ENCODE results near the gene PRSS57.
A peak's percentile ranks its signal among the peaks of the same experiment; 100 is the strongest.

PRSS57 gene

GRCh38 chr19:645912-646778, 49.1 kb downstream of the PRSS57 start:
- Mint-ChIP-seq H3K4me1 (peaks cover 29% of the 10 kb centered on the region), H3K36me3 (peaks cover 26% of the 10 kb centered on the region), H3K9me3 (no peaks in the 10 kb centered on the region), H3K4me3 (no peak overlapping the region), H3K27me3 (no peaks in the 10 kb centered on the region), H3K27ac (no peak overlapping the region)
- ATAC-seq = peak; percentile 3

DNA sequence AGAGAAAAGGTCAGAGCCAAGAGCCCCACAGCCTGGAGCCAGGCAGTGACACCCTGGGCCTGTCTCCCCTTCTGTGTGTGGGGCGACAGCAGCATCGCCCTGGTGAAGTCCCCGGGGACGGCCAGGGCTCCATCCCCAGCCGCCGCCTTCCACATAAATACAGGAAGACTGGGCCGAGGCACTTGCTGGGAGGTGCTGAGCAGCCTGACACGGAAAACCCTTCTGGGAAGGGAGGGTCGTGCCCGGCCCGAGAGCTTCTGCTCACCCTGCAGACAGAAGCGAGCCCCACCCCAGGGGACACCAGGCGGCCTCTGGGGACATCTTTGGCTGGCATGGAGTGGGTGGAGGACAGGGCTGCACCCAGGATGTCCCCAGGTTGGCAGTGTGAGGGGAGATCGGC, 50.5 kb downstream of the PRSS57 start:
- H3K4me1 Mint-ChIP-seq = peaks cover 38% of the 10 kb centered on the region
- no peaks in the 10 kb centered on the region for H3K27me3 Mint-ChIP-seq
- peaks cover 26% of the 10 kb centered on the region for H3K36me3 Mint-ChIP-seq
- H3K9me3 Mint-ChIP-seq = no peaks in the 10 kb centered on the region
- peak overlapping the region; percentile 79 for H3K27ac Mint-ChIP-seq
- no peak overlapping the region for H3K4me3 Mint-ChIP-seq
- ATAC-seq = no peak

- no peak for ATAC-seq
- no peaks in the 10 kb centered on the region for H3K27me3 Mint-ChIP-seq
- H3K9me3 Mint-ChIP-seq = no peaks in the 10 kb centered on the region
- H3K4me3 Mint-ChIP-seq = no peak overlapping the region
- peaks cover 26% of the 10 kb centered on the region for H3K36me3 Mint-ChIP-seq
- peak overlapping the region; percentile 79 for H3K27ac Mint-ChIP-seq
- H3K4me1 Mint-ChIP-seq = peaks cover 41% of the 10 kb centered on the region
These were observed 50.9 kb downstream of the PRSS57 start for GRCh38 chr19:644363-644762.

GRCh38 chr19:643736-644135, 51.5 kb downstream of the PRSS57 start:
- ATAC-seq = no peak
- Mint-ChIP-seq H3K4me3 (no peak overlapping the region), H3K36me3 (peaks cover 24% of the 10 kb centered on the region), H3K27me3 (no peaks in the 10 kb centered on the region), H3K4me1 (peaks cover 44% of the 10 kb centered on the region), H3K9me3 (no peaks in the 10 kb centered on the region), H3K27ac (peak overlapping the region; percentile 40)

- H3K27ac Mint-ChIP-seq = no peak overlapping the region
- H3K36me3 Mint-ChIP-seq = peaks cover 18% of the 10 kb centered on the region
These were observed 52.2 kb downstream of the PRSS57 start for GRCh38 chr19:642767-643727.

GRCh38 chr19:641702-642101, 53.5 kb downstream of the PRSS57 start:
- Mint-ChIP-seq H3K4me3 (peak overlapping the region; percentile 28), H3K36me3 (peaks cover 14% of the 10 kb centered on the region), H3K27me3 (no peaks in the 10 kb centered on the region), H3K9me3 (no peaks in the 10 kb centered on the region), H3K4me1 (peaks cover 50% of the 10 kb centered on the region), H3K27ac (peak overlapping the region; percentile 60)
- ATAC-seq = no peak

More at GRCh38 chr19:642767-643727, 52.2 kb downstream of the PRSS57 start:
- H3K27me3 Mint-ChIP-seq = no peaks in the 10 kb centered on the region
- no peak for ATAC-seq
- no peaks in the 10 kb centered on the region for H3K9me3 Mint-ChIP-seq
- H3K4me3 Mint-ChIP-seq = no peak overlapping the region
- H3K4me1 Mint-ChIP-seq = peaks cover 41% of the 10 kb centered on the region

- Mint-ChIP-seq H3K4me3 (peak overlapping the region; percentile 57), H3K27me3 (no peaks in the 10 kb centered on the region), H3K9me3 (no peaks in the 10 kb centered on the region), H3K36me3 (peaks cover 6% of the 10 kb centered on the region), H3K27ac (no peak overlapping the region), H3K4me1 (peaks cover 50% of the 10 kb centered on the region)
- no peak for ATAC-seq
These were observed 54.6 kb downstream of the PRSS57 start for GRCh38 chr19:640606-641189.

DNA sequence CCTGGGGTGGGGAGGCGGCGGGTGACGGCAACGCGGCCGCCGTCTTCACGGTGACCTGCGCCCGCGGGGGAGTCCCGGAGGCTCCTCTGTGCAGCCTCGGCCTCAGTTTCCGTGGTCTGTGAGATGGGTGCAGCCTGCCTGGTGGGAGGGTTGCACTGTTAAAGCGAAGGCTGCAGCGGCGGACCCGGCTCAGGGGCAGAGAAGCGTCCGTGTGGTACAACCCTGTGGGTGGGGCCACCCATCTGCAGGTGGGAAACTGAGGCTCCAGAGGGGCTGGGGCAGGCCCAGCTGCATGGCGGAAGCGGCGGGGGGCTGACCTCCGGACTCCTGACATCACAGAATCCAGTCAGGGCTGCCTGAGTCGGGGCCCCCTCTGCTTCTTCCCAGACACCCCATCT, 55.1 kb downstream of the PRSS57 start:
- ATAC-seq = no peak
- no peak overlapping the region for H3K27ac Mint-ChIP-seq
- H3K9me3 Mint-ChIP-seq = no peaks in the 10 kb centered on the region

DNA sequence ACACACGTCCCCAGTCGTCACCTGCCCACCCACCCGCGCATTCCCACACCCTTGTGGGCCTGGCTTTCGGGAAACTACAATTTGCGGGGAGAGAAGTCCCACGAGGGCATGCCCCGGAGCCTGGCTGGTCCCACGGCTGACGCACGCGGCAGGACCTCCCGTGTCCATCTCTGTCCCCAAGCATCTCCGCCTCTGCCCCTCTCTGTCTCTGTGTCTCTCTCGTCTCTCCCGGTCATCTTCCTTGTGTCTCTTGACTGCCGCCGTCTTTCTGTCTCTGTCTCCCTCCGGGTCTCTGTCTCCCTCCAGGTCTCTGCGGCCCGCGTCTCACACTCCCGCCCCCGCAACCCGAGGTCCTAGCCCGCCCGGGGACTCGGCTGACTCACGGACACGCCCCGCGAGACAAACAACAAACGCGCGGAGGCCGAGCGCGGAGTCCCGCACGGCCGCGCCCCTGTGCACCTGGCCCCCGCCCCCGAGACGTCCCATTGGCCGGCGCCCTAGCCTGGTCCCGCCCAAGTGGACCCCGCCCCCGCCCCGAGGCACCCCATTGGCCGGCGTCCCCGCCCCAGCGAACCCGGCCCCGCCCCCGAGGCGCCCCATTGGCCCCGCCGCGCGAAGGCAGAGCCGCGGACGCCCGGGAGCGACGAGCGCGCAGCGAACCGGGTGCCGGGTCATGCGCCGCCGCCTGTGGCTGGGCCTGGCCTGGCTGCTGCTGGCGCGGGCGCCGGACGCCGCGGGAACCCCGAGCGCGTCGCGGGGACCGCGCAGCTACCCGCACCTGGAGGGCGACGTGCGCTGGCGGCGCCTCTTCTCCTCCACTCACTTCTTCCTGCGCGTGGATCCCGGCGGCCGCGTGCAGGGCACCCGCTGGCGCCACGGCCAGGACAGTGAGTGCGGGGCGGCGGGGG, 55.7 kb downstream of the PRSS57 start, which contains the start of gene FGF22:
TSS of gene FGF22 (plus strand) at position 627 of the 908 bp plus-strand sequence. CDS start at position 674, 47 bp downstream.
- Mint-ChIP-seq H3K27ac (peak within 1 kb of the TSS; percentile 63), H3K27me3 (no peaks in the 10 kb centered on the region), H3K4me3 (peak within 1 kb of the TSS; percentile 75), H3K36me3 (no peaks in the 10 kb centered on the region), H3K4me1 (peaks cover 44% of the 10 kb centered on the region), H3K9me3 (no peaks in the 10 kb centered on the region)
- ATAC-seq = peak; percentile 91

More for the DNA sequence above, 55.1 kb downstream of the PRSS57 start:
- Mint-ChIP-seq H3K4me1 (peaks cover 49% of the 10 kb centered on the region), H3K27me3 (no peaks in the 10 kb centered on the region), H3K4me3 (peak overlapping the region; percentile 60), H3K36me3 (peaks cover 5% of the 10 kb centered on the region)

DNA sequence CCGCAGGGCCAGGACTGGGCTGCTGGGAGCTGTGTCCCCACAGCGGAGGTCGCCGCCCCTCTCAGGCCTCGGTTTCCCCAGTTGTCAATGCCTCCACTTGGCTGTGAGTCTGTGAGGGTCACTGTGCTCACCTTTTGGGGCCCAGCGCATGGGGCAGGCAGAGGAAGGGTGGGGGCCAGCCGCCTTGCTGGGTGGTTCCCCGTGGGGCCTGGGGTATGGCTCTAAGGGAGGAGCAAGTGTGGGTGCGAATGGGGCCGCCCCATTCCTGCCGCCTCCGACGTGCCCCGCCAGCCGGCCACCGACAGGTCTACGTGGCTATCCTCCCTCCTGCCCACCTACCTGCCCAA, 56.4 kb downstream of the PRSS57 start:
- no peak for ATAC-seq
- H3K27me3 Mint-ChIP-seq = no peaks in the 10 kb centered on the region
- H3K36me3 Mint-ChIP-seq = no peaks in the 10 kb centered on the region
- peak overlapping the region; percentile 63 for H3K27ac Mint-ChIP-seq
- H3K4me3 Mint-ChIP-seq = peak overlapping the region; percentile 75
- no peaks in the 10 kb centered on the region for H3K9me3 Mint-ChIP-seq
- H3K4me1 Mint-ChIP-seq = peaks cover 49% of the 10 kb centered on the region

Data from stimulated activated memory B cell treated with anti-CD40 and anti-IgM and Interleukin-4, amounts not matched to agents 10 μg/mL and 1 μg/mL and 100 μg/mL, for 72 hours (primary cell).